Stimulated activated CD4-positive, alpha-beta T cell treated with anti-CD3 and anti-CD28 coated beads, Interleukin-12 subunit alpha, Interleukin-12 subunit beta, amount 100 ng/mL, for 24 hours (primary cell): ENCODE measurements around the gene M1AP.

Experiments used
- DNase-seq, 2 experiments: peaks; one replicate each; pipeline ENCODE4 v3.0.0-alpha.2; 2020; ENCODE audit warnings: low read depth in 2 of 2

Gene M1AP

DNA sequence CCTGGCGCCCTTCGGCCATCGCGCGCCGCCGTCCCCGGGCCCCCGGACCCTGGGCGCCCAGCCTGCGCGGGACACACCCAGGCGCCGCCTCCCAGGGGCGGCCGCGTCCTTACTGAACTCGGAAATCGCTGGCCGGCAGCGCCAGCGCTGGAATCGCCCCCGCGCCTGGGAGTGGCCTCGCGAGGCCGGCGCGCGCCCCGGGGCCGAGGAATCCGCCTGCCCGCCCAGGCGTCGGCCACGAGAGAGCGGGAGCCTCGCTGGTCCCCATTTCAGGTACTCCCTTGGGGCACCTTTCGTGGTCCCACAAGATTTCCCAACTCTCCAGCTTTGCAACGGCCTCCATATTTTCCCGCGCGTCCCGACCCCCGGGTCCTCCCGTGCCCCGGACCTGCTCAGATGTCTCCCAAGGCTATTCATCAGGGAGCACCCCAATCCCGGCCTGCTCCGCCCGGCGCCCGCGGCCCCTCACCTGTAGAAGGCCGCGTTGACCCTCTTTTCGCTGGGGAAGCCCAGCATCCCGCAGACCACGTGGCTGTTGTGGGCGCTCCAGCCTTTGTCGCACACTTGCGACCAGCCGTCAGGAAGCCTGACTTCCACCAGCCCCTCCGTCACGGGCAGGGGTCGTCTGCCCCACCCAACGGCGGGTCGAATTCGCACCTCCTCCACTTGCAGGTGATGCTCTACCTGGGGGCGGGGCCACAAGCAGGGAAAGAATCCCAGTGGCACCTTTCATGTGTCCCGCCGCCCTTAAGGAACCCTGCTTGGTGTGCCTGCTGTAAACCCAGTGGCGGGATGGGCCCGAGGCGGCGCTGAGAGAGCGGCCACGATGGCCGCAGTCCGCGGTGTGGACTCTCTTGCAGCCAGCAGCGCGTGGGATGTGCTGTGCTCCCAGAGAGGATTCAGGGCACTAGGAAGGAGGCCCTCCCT lies 99.0 kb downstream of the M1AP start:
- DNase-seq: no peak

DNA sequence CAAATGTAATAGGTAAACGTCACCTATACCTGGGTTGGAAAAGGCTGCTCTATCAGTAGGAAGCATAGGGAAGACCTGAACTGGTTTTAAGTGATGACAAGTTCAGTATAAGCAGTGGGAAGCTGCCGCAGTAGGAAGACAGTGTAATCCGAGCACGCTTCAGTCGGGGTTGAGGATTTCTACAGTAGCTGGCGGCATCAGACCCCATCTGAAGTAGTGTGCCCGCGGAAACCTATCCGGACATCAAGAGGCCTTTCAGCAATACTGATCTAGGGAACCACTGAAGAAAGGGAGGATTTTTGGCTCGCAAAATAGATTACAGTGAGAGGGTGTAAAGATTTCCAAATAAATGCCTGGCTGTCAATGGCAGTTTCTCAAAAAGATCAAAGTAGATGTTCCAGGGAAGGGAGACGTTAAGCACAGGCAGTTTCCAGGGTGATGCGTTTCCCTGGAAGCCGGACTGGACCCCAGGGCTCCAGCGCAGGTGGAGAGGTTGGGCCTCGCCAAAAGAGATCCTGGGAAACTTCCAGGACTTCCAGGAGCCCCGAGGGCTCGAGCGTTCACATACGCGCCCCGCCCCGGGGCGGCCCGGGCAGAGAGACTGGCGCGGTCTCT lies 99.7 kb downstream of the M1AP start:
- DNase-seq: no peak

DNA sequence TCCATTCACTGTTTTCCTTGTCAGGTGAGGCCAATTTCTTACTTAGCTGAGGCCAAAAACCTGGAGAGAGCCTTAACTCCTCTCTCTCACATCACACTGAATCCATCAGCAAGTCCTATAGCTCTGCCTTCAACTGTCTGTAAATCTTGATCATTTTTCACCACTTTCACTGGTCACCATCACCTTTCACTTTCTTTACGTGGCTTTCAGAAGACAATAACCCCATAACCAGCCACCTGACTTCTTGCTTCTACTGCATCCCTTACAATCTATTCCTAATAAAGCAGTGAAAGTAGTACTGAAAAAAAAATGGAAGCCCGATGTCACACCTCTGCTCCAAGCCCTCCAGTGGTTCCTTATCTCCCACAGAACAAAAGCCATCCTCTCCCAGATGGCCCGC lies 102.1 kb downstream of the M1AP start:
- DNase-seq: no peak

DNA sequence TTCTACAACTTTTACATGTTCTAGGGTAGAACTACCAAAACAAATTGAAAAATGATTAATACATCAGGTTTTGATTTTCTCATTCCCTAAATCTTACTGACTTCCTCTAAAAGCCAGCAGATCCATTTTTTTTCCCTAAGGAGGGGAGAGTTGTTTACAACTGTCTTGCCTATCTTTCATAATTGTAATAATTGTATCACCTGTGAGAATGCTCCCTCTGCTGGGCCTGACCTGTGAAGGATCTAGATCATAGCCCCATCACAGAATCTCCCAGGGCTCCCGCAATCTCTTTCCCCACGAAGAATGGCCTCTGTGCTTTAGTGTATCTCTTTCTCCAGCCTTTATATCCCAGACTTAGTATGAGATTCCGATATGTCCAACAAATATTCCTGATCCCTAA lies 103.5 kb downstream of the M1AP start:
- DNase-seq: no peak

DNA sequence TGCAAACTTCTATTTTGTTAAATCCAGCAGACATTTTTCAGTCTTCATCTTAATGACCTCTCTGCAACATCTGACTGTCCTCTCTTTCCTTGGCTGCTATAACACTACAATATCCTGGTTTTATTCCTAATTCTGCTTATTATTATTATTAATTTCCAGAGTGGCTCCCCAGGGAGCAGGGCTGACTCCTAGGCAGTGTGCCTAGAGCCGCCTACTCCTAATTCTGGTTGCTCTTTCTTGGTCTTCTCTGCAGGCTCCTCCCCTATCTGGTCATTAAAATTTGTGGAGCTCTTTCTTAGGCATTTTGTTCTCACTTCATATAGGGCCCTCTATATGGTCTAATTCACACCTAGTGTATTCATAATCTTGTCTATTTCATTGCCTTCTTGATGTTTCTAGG lies 105.2 kb downstream of the M1AP start:
- DNase-seq: no peak

DNA sequence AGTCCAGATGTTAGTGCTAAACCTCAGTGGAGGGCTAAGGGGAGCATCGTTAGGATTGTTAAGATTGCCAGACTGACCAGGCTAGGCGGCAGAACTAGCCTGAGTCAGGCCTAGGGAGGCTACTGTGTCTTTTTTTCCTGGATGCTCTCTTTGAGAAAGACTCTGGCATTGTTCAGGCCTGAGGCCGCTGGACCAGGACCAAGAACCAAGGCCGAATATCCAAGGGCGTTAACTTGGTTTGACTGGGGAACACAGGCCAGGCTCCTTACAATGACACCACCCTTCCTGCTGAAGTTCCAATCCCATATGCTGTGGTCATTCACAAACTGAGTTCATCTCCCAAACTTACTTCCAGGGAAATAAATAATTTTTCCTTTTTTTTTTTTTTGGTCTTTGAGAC lies 107.8 kb downstream of the M1AP start:
- no peak for DNase-seq

DNA sequence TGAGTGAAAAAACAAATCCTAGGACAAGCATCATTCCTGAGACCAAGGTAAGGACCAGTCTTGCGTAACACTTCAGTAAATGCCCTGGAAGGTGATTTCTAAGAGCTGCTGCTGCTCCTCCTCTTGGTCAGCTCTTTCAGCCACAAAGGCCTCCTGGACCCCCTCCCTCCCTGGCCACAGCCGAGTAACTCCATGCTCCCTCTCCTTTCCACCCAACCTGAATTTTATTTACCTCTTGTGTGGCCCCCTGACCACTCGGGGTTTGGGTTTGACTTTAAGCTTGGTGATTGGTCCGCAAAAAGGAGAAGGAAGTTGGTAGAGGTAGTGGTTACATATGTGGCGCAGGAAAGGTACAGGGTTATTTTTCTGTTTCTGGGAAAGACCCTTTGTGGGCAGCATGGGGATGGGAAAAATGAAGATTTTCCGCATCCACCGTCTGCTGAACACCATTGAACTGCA lies 109.2 kb downstream of the M1AP start:
- DNase-seq: no peak

DNA sequence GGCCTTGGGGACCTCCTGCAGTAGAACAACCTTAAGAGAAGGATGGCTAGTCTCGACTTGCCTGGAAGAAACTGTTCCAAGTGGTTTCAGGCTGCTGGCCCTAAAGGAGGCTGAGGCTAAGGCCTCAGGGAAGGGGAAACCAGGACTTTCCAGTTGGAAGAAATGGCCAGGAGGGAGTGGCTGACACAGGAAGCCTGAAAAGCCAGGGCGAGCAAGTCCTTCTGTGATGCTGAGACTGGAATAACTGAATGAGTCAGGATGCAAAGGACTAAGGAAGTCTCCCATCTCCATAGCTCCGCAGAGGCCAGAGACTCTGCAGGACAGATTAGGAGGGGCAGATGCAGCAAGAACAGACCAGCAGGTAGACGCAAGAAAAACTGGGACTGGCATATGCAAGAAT lies 111.0 kb downstream of the M1AP start:
- no peak for DNase-seq

DNA sequence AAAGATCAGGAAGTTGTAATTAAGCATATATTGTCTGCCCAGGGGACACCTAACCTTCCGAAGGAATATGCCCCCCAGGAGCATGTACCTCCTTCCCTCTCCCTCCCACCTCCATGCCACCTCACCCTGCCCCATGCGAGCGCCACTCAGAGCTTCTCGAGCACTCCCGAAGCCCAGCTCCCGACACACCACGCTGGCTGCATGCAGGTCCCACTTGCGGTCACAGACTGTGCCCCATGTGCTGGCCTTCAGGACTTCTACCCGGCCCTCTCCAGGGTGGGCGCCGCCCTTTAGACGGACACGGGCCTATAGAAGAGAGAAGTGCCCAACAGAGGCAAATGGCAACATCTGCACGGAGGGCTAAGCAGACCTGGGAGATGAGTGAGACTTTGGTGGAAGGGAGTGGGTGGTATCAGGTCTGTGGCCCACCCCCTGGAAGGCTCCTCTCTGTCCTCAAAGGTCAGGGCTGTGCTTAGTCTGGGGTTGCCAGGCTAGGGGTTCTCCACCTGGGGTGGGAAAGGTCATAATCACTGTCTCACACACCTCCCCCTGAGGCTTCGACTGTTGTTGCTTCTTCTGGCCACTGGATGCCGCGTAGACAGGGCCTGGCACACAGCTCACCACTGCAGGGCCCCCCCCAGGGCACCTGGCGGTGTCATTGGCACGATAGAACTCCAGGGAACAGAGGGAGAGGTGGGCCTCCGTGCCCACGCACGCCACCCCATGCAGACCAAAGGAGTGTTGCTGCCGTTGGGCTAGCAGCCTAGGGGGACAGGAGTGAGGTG lies 111.8 kb downstream of the M1AP start:
- no peak for DNase-seq

DNA sequence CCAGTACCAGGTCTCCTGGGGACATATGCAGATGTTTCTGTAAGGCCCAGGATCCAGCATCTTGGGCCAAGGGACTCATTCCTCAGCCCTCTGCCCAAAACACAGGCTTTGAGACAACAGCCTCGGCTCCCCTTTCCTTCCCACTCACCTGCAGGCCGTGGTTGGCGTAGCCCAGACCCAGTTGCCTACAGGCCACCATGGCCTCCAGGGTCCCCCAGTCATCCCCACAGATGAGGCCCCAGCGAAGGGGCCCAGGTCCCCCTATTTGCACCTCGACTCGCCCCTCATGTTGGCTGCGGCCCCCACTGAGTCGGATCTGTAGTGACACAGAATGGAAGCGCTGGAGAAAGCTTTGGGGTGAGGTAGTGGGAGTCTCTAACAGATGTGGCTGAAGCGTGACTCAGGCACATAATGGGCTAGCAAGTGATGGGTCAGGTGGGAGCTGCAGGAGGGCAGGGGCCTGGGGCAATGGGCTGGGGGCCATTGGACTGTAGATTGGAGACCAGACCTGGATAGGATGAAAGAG lies 112.6 kb downstream of the M1AP start:
- DNase-seq: no peak

DNA sequence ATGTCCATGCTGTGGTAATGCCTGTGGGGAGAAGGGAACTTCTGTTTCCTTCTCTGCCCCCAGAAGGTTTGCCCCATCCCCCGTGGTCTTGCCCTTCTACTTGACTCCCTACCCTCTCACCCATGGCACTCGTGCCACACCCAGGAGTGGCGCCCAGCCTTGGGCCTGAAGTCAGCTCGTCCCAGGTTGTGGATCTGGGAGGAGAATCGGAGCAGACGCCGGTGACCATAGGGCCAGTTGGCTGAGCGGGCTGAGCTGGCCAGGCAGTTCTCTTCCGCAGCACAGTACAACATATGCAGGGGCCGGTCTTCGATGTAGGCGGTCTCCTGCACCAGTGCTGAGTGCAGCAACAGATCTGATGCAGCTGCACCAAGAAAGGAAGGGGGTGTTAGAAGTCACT lies 113.7 kb downstream of the M1AP start:
- no peak for DNase-seq

DNA sequence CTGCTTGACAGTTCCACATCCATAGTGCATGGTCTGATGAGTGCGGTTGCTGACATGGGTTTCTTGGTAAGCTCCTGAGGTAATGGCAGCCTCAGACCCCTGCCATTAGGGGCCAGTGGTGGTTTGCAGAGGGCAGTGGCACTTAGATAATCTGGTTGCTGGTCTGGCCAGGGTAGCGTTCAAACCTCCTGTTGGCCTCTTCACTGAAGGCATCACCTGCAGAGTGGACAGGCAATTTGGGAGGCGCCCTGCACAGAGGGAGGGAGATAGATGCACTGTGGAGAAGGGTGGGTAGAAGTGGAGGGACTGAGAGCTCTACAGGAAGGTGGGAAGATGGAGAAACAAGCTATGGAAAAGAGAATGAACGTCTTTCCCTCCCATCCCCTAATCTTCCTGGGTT lies 114.7 kb downstream of the M1AP start:
- DNase-seq: no peak

DNA sequence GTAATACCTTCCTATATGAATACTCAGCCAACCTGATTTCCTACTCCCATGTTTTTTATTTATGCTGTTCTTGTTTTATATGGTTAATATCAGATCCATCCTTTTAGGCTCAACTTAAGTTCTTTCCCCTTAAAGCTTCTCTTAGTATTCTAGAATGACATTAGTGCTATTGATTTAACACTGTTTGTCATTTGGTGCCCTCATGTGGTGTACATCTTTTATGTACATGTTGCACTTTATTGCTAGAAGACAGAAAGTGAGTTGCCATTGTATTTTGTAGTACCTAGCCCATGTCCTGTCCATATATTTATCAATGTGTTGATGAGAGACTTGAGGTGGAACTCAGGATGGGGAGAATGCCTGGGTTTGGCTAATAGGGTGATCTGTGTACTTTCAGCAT lies 115.9 kb downstream of the M1AP start:
- DNase-seq: no peak

DNA sequence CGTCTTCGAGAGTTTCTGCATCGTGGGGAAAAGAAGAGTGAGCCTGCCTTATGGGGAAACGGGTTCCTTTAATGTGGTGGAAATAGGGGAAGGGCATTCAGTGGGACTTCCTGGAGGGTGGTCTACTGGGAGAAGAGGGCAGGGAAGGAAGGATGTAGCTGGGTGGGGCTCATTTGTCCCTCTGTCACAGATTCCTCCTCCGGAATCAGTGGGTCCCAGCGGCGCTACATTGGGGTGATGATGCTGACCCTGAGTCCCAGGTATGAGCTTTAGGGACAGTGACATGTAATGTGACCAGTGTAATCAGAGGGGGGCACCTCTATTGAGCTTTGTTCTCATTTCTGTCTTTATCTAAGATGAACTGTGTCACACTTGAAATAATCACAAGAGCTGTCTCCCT lies 116.5 kb downstream of the M1AP start:
- DNase-seq: no peak

DNA sequence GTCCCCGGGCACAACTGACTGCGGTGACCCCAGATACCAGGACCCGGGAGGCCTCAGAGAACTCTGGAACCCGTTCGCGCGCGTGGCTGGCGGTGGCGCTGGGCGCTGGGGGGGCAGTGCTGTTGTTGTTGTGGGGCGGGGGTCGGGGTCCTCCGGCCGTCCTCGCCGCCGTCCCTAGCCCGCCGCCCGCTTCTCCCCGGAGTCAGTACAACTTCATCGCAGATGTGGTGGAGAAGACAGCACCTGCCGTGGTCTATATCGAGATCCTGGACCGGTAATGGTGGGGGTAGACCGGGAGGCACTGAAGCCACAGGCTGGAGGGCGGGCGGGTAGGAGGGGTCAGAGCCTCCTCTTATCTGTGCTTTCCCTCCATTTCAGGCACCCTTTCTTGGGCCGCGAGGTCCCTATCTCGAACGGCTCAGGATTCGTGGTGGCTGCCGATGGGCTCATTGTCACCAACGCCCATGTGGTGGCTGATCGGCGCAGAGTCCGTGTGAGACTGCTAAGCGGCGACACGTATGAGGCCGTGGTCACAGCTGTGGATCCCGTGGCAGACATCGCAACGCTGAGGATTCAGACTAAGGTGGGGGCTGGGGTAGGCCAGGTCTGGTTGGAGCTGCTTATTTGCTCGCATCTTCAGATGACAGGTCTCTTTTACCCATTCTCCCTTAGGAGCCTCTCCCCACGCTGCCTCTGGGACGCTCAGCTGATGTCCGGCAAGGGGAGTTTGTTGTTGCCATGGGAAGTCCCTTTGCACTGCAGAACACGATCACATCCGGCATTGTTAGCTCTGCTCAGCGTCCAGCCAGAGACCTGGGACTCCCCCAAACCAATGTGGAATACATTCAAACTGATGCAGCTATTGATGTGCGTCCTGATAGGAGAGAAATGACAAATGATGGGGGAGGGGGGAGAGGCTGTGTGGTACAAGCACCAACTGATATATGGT lies 117.6 kb downstream of the M1AP start:
- DNase-seq: no peak

DNA sequence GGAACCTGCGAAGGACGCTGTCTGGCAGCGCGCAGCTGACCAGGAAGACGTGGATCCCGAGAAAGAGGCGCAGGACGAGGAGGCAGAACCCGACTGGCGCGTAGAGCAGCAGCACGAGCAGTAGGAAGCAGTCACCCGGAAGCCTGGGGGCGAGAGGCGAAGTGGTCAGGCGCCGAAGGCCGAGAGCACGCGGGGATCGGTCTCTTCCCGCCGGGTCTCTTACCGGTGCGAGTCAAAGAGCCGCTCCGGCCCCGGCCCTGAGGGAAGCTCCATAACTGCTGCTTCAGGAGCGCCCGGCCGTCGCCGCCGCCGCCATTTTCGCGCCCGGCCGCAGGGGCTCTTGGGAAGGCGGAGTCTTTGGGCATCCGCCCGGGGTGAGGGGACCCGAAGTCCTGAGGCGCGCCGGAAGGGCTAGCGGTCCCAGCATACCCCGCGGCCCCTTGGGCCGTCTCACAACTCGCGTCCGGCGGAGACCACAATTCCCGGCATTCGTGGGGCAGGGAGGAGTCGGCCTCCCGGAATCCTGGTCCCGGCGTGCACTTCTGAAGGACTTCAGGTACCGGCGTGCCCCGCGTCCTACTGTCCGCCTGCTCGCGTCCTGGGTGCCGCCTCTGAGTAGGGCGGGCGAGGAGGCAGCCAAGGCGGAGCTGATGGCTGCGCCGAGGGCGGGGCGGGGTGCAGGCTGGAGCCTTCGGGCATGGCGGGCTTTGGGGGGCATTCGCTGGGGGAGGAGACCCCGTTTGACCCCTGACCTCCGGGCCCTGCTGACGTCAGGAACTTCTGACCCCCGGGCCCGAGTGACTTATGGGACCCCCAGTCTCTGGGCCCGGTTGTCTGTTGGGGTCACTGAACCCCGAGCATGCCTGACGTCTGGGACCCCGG lies 118.5 kb downstream of the M1AP start, which contains the start of the genes AUP1 and HTRA2:
AUP1 (minus strand) TSS at position 350 of the 882 bp plus-strand sequence; CDS start at position 273, 77 bp downstream.
HTRA2 (plus strand) TSS at position 577 of the 882 bp plus-strand sequence; CDS start at position 651, 74 bp downstream.
- DNase-seq: peak; percentile 88 to 94

DNA sequence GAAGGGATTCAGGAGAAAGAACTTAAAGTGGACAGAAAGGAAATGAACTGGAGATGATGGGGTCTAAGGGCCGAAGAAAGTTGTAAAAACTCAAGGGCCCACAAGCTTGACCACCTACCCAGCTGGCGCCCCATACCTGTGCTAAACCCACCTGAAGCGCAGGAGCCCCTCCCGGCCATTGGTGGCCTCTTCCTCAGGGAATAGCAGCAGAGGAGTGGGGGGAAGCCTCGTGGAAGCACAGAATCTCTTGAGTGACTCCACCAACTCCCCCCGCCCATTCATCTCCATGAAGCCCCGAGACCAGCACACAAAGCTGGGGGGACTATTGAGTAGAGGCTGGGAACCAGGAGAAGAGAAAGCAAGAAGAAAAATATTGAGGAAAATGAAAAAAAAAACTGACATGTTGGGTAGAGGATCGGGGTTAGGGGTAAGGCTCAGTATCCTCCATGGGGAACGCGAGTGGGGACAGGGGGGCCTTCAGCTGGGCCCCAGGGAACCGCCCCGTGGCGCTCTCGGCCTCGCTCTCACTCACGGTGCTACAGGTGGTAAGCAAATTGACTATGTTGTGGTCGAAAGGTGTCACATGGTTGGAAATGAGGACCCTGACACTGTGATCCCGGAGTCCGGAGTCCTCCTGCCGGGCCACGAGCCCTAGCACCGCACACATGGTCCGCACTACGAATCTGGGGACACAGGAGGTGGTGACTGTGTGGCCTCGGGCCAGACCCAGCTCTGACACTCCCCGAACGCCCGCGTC lies 119.4 kb downstream of the M1AP start:
- no peak for DNase-seq

DNA sequence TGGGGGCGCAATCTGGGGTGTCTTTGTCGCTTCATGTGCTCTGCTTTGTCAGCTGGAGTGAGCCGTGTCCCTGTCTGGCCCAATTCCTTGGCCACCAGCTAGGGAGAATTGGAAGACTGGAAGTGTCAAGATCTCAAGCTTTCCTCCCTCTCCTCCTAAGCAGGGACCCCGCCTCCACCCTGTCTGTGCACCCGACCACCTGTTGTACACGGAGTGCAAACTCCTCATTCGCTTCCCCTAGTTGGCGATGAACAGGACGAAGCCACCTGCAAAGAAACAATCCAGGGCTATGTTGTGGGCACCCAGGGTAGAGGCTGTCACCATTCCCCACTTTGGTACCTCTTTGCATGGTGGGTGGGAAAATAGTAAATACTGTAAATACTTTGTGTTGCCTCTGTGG lies 120.4 kb downstream of the M1AP start:
- no peak for DNase-seq

DNA sequence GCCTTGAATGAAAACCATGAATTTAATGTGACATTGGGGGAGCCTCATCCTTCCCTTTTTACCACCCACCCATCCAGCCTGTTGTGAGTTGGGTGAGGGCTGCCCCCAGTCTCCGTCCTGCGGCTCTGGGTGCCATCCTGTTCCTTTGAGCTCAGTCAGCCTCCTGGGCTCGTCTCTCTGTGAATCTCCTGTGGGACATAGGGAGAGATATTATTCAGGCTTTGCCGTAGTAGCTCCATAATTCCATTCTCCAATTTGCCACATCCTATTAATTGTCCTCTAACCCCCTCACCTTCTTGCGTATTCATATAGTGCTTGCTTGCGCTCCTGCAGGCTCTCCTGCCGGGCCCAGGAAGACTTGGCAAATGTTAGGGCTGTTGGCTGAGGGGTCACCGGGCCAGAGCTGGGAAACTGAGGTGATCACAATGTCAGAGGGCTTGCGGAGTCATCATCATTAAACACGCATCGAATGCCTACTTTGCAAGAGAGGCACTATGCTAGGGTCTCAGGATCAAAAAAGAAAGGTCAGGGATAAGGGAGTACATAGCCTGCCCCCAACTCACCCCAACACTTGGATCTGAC lies 121.4 kb downstream of the M1AP start:
- no peak for DNase-seq
